ENCODE measurements around the gene ADCY1. TPM values are rescaled to one million over a fixed set of nuclear protein-coding genes. Genes with fewer than 3 reads are reported as not detected.
A peak's percentile ranks its signal among the peaks of the same experiment; 100 is the strongest.

The ADCY1 gene
- total RNA-seq, 1 donor from 2014 or later = 13.7 TPM

DNA sequence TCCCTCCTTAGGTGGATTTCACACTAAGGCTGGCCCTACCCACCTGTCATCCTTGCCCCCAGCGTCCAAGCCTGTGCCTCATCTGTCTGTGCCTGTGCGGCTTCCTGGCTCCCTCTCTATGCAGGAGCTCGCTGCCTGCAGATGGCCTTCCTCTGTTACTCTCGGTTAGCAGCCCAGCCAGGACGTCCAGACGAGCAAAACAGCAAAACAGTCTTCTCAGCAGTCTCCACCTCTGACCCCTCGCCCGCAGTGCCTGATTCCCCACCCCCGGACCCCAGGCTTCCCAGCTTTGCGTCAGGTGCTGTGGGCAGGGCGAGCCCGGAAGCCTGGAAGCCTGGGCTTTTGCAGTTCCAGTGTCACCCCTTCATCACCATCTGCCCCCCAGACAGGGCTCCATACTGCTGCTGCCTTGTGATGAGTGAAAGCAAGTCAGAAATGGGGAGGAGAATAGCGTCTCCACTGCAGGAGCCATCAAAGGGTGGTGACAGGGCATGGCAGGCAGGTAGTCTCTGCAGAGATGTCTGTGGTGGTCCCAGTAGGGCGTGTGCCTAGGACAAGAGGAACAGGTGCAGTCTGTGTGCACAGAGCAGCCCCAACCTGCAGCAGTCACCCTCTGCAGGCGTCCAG is 88.5 kb downstream of the ADCY1 start:
- H3K4me3 Mint-ChIP-seq = no peak overlapping the region
- H3K27me3 Mint-ChIP-seq (ENCODE audit: low read depth) = no peaks in the 10 kb centered on the region
- H3K9me3 Mint-ChIP-seq = no peaks in the 10 kb centered on the region
- no peaks in the 10 kb centered on the region for H3K36me3 Mint-ChIP-seq (ENCODE audit: low read depth)
- DNase-seq (ENCODE audit: low read depth, low spot score) = no peak
- TF ChIP-seq, protein P1, sequence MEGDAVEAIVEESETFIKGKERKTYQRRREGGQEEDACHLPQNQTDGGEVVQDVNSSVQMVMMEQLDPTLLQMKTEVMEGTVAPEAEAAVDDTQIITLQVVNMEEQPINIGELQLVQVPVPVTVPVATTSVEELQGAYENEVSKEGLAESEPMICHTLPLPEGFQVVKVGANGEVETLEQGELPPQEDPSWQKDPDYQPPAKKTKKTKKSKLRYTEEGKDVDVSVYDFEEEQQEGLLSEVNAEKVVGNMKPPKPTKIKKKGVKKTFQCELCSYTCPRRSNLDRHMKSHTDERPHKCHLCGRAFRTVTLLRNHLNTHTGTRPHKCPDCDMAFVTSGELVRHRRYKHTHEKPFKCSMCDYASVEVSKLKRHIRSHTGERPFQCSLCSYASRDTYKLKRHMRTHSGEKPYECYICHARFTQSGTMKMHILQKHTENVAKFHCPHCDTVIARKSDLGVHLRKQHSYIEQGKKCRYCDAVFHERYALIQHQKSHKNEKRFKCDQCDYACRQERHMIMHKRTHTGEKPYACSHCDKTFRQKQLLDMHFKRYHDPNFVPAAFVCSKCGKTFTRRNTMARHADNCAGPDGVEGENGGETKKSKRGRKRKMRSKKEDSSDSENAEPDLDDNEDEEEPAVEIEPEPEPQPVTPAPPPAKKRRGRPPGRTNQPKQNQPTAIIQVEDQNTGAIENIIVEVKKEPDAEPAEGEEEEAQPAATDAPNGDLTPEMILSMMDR (conservative IDR thresholded peaks at IDR 0.05) = no peak
- no peaks in the 10 kb centered on the region for H3K4me1 Mint-ChIP-seq
- H3K27ac Mint-ChIP-seq (ENCODE audit: unreplicated experiment) = peak overlapping the region; percentile 85

DNA sequence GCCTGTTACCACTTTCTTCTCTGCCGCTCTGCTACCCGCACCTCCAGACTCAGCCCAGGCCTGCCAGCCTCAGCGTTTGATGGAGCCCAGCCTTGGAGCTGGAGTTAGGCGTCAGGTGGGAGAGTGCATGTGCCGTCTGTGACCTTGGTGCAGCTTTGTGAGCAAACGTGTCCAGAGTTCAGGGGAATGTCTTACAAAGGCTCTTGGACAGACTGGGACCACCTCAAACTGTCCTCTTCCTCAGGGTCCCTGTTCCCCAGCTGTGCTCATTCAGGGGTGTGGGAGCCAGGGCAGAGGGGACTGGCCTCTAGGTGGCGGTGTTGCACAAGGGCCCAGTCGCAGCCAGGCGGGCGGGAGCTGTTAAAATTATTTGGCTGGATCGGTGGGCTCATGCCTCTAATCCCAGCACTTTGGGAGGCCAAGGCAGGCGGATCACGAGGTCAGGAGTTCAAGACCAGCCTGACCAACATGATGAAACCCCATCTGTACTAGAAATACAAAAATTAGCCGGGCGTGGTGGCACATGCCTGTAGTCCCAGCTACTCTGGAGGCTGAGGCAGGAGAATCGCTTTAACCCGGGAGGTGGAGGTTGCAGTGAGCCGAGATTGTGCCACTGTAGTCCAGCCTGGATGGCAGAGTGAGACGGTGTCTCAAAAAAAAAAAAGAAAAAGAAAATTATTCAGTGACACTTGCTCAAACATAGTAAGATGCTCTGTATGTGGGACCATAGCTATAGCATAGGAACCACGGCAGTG is 89.2 kb downstream of the ADCY1 start:
- no peaks in the 10 kb centered on the region for H3K9me3 Mint-ChIP-seq
- H3K27ac Mint-ChIP-seq (ENCODE audit: unreplicated experiment) = no peak overlapping the region
- TF ChIP-seq, protein P1 (conservative IDR thresholded peaks at IDR 0.05) = peak; percentile 59

GRCh38 chr7:45663965-45664633 is 89.9 kb downstream of the ADCY1 start:
- Mint-ChIP-seq H3K4me3 (no peak overlapping the region), H3K9me3 (no peaks in the 10 kb centered on the region), H3K27me3 (ENCODE audit: low read depth) (no peaks in the 10 kb centered on the region), H3K36me3 (ENCODE audit: low read depth) (peaks cover 2% of the 10 kb centered on the region), H3K27ac (ENCODE audit: unreplicated experiment) (no peak overlapping the region), H3K4me1 (no peaks in the 10 kb centered on the region)
- TF ChIP-seq, protein P1 (conservative IDR thresholded peaks at IDR 0.05) = no peak
- no peak for DNase-seq (ENCODE audit: low read depth, low spot score)

More for the DNA sequence above, 89.2 kb downstream of the ADCY1 start:
- H3K27me3 Mint-ChIP-seq (ENCODE audit: low read depth) = no peaks in the 10 kb centered on the region
- H3K4me3 Mint-ChIP-seq = no peak overlapping the region
- DNase-seq (ENCODE audit: low read depth, low spot score) = peak; percentile 12
- no peaks in the 10 kb centered on the region for H3K36me3 Mint-ChIP-seq (ENCODE audit: low read depth)
- no peaks in the 10 kb centered on the region for H3K4me1 Mint-ChIP-seq

DNA sequence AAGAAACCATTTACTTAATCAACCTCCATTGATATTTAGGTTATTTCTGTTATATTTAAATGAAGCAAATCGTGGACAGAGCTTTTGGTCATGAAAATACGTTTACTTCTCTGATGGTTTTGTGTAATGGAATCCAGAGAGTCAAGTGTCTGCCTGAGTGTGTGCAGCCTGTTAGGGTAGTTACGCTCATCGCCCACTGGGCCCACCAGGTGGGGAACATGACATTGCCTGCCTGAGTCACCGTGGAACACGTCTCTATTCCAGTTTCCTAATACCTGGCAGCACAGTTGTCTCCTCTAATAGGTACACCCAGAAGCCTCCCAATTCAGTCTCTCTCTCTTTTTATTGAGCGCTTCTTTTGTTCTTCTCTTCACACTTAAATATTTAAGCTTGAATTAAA is 91.0 kb downstream of the ADCY1 start:
- Mint-ChIP-seq H3K4me1 (no peaks in the 10 kb centered on the region), H3K4me3 (no peak overlapping the region), H3K27me3 (ENCODE audit: low read depth) (no peaks in the 10 kb centered on the region), H3K27ac (ENCODE audit: unreplicated experiment) (no peak overlapping the region), H3K36me3 (ENCODE audit: low read depth) (peaks cover 2% of the 10 kb centered on the region), H3K9me3 (no peaks in the 10 kb centered on the region)
- DNase-seq (ENCODE audit: low read depth, low spot score) = no peak
- TF ChIP-seq, protein P1 (conservative IDR thresholded peaks at IDR 0.05) = no peak

- Mint-ChIP-seq H3K36me3 (ENCODE audit: low read depth) (peaks cover 17% of the 10 kb centered on the region), H3K4me1 (no peaks in the 10 kb centered on the region), H3K4me3 (no peak overlapping the region), H3K9me3 (peaks cover 9% of the 10 kb centered on the region), H3K27ac (ENCODE audit: unreplicated experiment) (no peak overlapping the region), H3K27me3 (ENCODE audit: low read depth) (no peaks in the 10 kb centered on the region)
- TF ChIP-seq, protein P1 (conservative IDR thresholded peaks at IDR 0.05) = no peak
- DNase-seq (ENCODE audit: low read depth, low spot score) = no peak
These were observed 96.1 kb downstream of the ADCY1 start for GRCh38 chr7:45670227-45670626.

Data from neural crest cell (in vitro differentiated cells).